ENCODE results near the gene C9.
A peak's percentile ranks its signal among the peaks of the same experiment; 100 is the strongest.
"Not testable (repeated sequence)": the region's sequence is repeated elsewhere in the genome, so short reads cannot be mapped to it uniquely, and the experiment has no call there.

Gene C9

GRCh38 chr5:39405083-39405843 lies 41.0 kb upstream of the C9 start:
- no peak overlapping the region for H3K4me3 ChIP-seq
- H3K27ac ChIP-seq: peak overlapping the region in 1 of 2 donors; percentile 27

GRCh38 chr5:39403761-39404160 lies 39.5 kb upstream of the C9 start:
- H3K27ac ChIP-seq; DNase-seq (ENCODE audit: low spot score); H3K4me3 ChIP-seq: not testable (repeated sequence)

More at GRCh38 chr5:39405083-39405843, 41.0 kb upstream of the C9 start:
- TF ChIP-seq CTCF (IDR thresholded peaks at IDR 0.05): no peak
- no peak for DNase-seq (ENCODE audit: low spot score)

- H3K27ac ChIP-seq: peak overlapping the region in 1 of 2 donors; percentile 62
- DNase-seq (ENCODE audit: low spot score); H3K4me3 ChIP-seq: not testable (repeated sequence)
Measured at GRCh38 chr5:39402140-39402539, 37.8 kb upstream of the C9 start.

- H3K27ac ChIP-seq: peak overlapping the region; percentile 94
- TF ChIP-seq CTCF (IDR thresholded peaks at IDR 0.05): no peak
- no peak for DNase-seq (ENCODE audit: low spot score)
- H3K4me3 ChIP-seq: no peak overlapping the region
Measured at GRCh38 chr5:39400713-39401578, 36.7 kb upstream of the C9 start.

- peak overlapping the region; percentile 94 for H3K27ac ChIP-seq
- DNase-seq (ENCODE audit: low spot score): no peak
- peak overlapping the region; percentile 30 for H3K4me3 ChIP-seq
- no peak for TF ChIP-seq CTCF (IDR thresholded peaks at IDR 0.05)
Measured at GRCh38 chr5:39399135-39400036, 35.1 kb upstream of the C9 start.

- Histone ChIP-seq H3K27ac (peak overlapping the region in 1 of 2 donors; percentile 94), H3K4me3 (no peak overlapping the region)
- no peak for DNase-seq (ENCODE audit: low spot score)
- TF ChIP-seq CTCF (IDR thresholded peaks at IDR 0.05): no peak
Measured at GRCh38 chr5:39396843-39397242, 32.5 kb upstream of the C9 start.

- TF ChIP-seq CTCF (IDR thresholded peaks at IDR 0.05): no peak
- H3K4me3 ChIP-seq: no peak overlapping the region
- DNase-seq (ENCODE audit: low spot score): no peak
- no peak overlapping the region for H3K27ac ChIP-seq
Measured at GRCh38 chr5:39395521-39395920, 31.2 kb upstream of the C9 start.
